ENCODE measurements around the gene BSND. TPM values are rescaled to one million over a fixed set of nuclear protein-coding genes. Genes with fewer than 3 reads are reported as not detected.

Gene BSND
- total and polyA plus RNA-seq, 4 experiments from 2014 or later = not detected

DNA sequence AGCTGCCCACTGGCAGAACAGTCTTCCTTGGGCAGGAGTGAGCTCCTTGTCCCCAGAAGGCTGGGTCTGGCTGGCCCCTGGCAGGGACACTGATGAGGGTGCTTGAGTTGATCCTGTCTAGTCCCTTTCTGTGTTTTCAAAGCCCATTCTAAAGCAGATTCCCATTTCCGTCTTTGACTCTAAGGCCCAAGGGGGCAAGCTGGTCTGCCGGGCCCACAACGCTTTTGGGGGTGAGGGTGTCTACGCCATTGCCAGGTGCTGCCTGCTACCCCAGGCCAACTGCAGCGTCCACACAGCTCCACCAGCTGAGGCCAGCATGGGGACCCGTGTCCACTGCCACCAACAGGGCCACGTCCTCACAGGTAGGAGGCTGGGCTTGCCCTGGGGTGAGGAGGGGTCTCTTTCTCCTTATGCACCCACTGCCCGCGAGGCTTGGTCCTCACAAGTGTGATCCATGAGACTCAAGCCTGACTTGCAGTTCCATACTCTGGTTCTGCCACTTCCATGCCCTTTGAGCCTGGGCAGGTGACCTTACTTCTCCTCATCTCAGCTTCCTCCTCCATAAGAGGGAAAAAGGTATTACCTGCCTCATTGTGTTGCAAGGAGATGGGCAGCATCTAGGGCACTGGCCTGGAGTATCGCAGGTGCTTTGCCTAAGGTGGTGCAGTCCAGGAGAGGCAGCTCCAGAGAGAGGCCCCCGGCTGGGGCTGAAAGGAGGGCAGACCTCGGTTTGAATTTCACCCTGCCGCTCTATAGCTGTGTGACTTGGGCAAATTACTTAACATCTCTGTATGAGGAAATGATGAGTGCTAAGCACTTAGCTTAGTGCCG lies 60.8 kb downstream of the BSND start:
- CTCF ChIA-PET (ENCODE audit: partially characterized antibody) = no interaction called here

DNA sequence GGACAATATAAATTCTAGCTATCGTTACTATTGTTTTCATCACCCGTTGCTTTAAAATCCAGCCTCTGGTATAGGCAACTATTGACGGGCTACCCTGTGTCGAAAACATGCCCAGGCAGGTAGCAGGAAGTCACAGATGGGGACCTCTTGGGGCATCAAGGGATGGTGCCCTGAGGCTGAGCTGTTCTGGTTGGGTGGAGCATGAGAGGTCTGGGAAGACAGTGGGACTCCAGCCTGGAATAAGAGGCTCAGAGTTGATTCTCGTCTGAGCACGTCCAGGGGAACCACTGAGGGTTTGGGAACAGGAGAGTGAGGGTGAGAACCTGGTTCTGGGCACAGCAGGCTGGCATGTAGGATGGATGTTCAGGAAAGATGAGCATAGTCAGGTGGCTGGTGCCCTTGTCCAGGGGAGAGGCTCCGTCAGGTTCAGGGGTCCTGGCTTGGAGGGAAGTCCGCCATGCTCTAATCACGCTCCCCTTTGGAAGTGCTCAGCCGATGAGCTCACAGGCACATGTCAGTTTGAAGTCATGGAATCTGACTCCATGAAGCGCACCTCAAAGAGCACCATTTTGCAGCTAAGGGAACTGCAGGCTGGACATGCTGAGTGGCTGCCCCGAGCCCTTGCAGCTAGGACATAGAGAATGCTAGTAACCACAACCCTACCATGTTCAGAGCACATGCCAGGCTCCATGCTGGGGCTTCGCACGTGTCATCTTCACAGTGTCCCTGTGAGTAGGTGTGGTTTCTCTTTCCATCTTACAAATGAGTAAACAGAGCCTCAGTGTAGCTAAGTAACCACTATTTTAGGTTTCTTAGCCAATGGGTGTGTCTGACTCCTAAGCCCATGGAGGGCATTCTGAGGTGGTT lies 61.6 kb downstream of the BSND start:
- Histone ChIP-seq H3K27me3 (ENCODE audit: insufficient read depth, low read length) (no peaks in the 10 kb centered on the region), H3K36me3 (ENCODE audit: insufficient read depth, low read length) (no peaks in the 10 kb centered on the region), H3K4me3 (ENCODE audit: low read length in 2 of 2) (no peak overlapping the region), H3K9me3 (ENCODE audit: control insufficient read depth in 1 of 2, low read length in 2 of 2) (no peaks in the 10 kb centered on the region), H3K4me1 (ENCODE audit: insufficient read depth, low read length) (no peaks in the 10 kb centered on the region), H3K27ac (ENCODE audit: low read depth, low read length) (no peak overlapping the region)
- CTCF ChIA-PET (ENCODE audit: partially characterized antibody) = no interaction called here
- no peak for DNase-seq
- no peaks in the 10 kb centered on the region for H3K36me3 Mint-ChIP-seq
- no peaks in the 10 kb centered on the region for H3K4me1 Mint-ChIP-seq
- no peak overlapping the region for H3K27ac Mint-ChIP-seq
- H3K27me3 Mint-ChIP-seq = no peaks in the 10 kb centered on the region
- POLR2A ChIA-PET (ENCODE audit: partially characterized antibody) = no interaction called here
- peaks cover 0 to 1% (median 0%) of the 10 kb centered on the region in 8 donors for H3K9me3 Mint-ChIP-seq
- intact Hi-C loops (cut with micrococcal nuclease) = no loop called here
- no peak overlapping the region for H3K4me3 Mint-ChIP-seq

More for the DNA sequence above, 60.8 kb downstream of the BSND start:
- no peaks in the 10 kb centered on the region for H3K27me3 ChIP-seq (ENCODE audit: insufficient read depth, low read length)
- POLR2A ChIA-PET (ENCODE audit: partially characterized antibody) = no interaction called here
- no peak overlapping the region for H3K4me3 ChIP-seq (ENCODE audit: low read length in 2 of 2)
- Mint-ChIP-seq H3K27ac (no peak overlapping the region), H3K36me3 (no peaks in the 10 kb centered on the region), H3K4me1 (no peaks in the 10 kb centered on the region), H3K27me3 (no peaks in the 10 kb centered on the region), H3K4me3 (no peak overlapping the region), H3K9me3 (peaks cover 0 to 1% (median 0%) of the 10 kb centered on the region in 8 donors)
- DNase-seq = no peak
- H3K36me3 ChIP-seq (ENCODE audit: insufficient read depth, low read length) = no peaks in the 10 kb centered on the region
- intact Hi-C loops (cut with micrococcal nuclease) = no loop called here
- H3K9me3 ChIP-seq (ENCODE audit: control insufficient read depth in 1 of 2, low read length in 2 of 2) = no peaks in the 10 kb centered on the region
- no peak overlapping the region for H3K27ac ChIP-seq (ENCODE audit: low read depth, low read length)
- H3K4me1 ChIP-seq (ENCODE audit: insufficient read depth, low read length) = no peaks in the 10 kb centered on the region

- Mint-ChIP-seq H3K9me3 (peaks cover 0 to 1% (median 0%) of the 10 kb centered on the region in 8 donors), H3K27ac (no peak overlapping the region), H3K36me3 (peaks cover 2 to 5% of the 10 kb centered on the region in 2 donors), H3K4me3 (no peak overlapping the region), H3K27me3 (no peaks in the 10 kb centered on the region), H3K4me1 (no peaks in the 10 kb centered on the region)
- intact Hi-C loops (cut with micrococcal nuclease) = no loop called here
- H3K36me3 ChIP-seq (ENCODE audit: insufficient read depth, low read length) = peaks cover 1% of the 10 kb centered on the region
- H3K27ac ChIP-seq (ENCODE audit: low read depth, low read length) = no peak overlapping the region
- CTCF ChIA-PET (ENCODE audit: partially characterized antibody) = no interaction called here
- POLR2A ChIA-PET (ENCODE audit: partially characterized antibody) = no interaction called here
- H3K4me3 ChIP-seq (ENCODE audit: low read length in 2 of 2) = no peak overlapping the region
- H3K27me3 ChIP-seq (ENCODE audit: insufficient read depth, low read length) = no peaks in the 10 kb centered on the region
- no peaks in the 10 kb centered on the region for H3K9me3 ChIP-seq (ENCODE audit: control insufficient read depth in 1 of 2, low read length in 2 of 2)
- no peaks in the 10 kb centered on the region for H3K4me1 ChIP-seq (ENCODE audit: insufficient read depth, low read length)
- DNase-seq = no peak
These were observed 62.4 kb downstream of the BSND start for GRCh38 chr1:55061000-55061705.

Other genes with a start within 250 kb of the BSND start
- gene PARS2, start 234.4 kb upstream of the BSND start, total RNA-seq = 1 to 10 TPM; 5.0 to 6.0 TPM
- 1 to 10 TPM in 1 of 2 donors, under 1 TPM in 1; 0.42 to 4.0 TPM for gene PARS2, start 234.4 kb upstream of the BSND start, polyA plus RNA-seq
- 10 to 100 TPM; 18.6 to 19.0 TPM for gene TTC22, start 197.6 kb upstream of the BSND start, total RNA-seq
- 1 to 10 TPM; 1.4 to 5.5 TPM for gene TTC22, start 197.6 kb upstream of the BSND start, polyA plus RNA-seq
- 1 to 10 TPM; 7.1 to 7.6 TPM for gene DHCR24, start 111.7 kb upstream of the BSND start, total RNA-seq
- 1 to 10 TPM; 5.9 to 9.9 TPM for gene DHCR24, start 111.7 kb upstream of the BSND start, polyA plus RNA-seq
- gene TMEM61, start 18.3 kb upstream of the BSND start, total RNA-seq = not detected
- gene TMEM61, start 18.3 kb upstream of the BSND start, polyA plus RNA-seq = not detected
- not detected for gene PCSK9, start 40.6 kb downstream of the BSND start, total RNA-seq
- not detected for gene PCSK9, start 40.6 kb downstream of the BSND start, polyA plus RNA-seq
- gene USP24, start 216.4 kb downstream of the BSND start, total RNA-seq = 10 to 100 TPM; 73.2 to 74.2 TPM
- gene USP24, start 216.4 kb downstream of the BSND start, polyA plus RNA-seq = 10 to 100 TPM in 1 of 2 donors, 1 to 10 TPM in 1; 1.6 to 10.9 TPM

All from CD4-positive, alpha-beta memory T cell (primary cell).